ENCODE results near the gene BMP7. TPM values are rescaled to one million over a fixed set of nuclear protein-coding genes. Genes with fewer than 3 reads are reported as not detected.

Gene BMP7
- total and polyA plus RNA-seq, 2 of the 8 experiments (the other 6 are each of a cell fraction or from before 2014, with no cell fraction given): 9.2 to 14.7 TPM

GRCh38 chr20:57221916-57222630 is 44.4 kb downstream of the BMP7 start:
- Histone ChIP-seq H3K27me3 (replicated peaks in 1 of 4; ENCODE audit: control insufficient read depth in 3 of 4, extremely low read depth in 1 of 4, insufficient read depth in 3 of 4, low read length in 3 of 4) (no peaks in the 10 kb centered on the region; a peak in 1 of 7 replicates), H2BK20ac (ENCODE audit: low read length) (no peak overlapping the region), H3K14ac (ENCODE audit: insufficient read length) (no peak overlapping the region), H3K4ac (replicated peaks; ENCODE audit: insufficient read length, low read depth, low read length) (no peak overlapping the region), H4K91ac (replicated peaks; ENCODE audit: insufficient read length, low read length) (no peak overlapping the region), H2AFZ (ENCODE audit: low read length) (no peak overlapping the region), H4K20me1 (replicated peaks in 1 of 2; ENCODE audit: control insufficient read depth in 1 of 2, insufficient read depth in 2 of 2, low read length in 2 of 2) (no peaks in the 10 kb centered on the region), H3K23me2 (ENCODE audit: low read depth, low read length) (peaks cover 9% of the 10 kb centered on the region; the same call in 1 of the 2 replicates), H2BK5ac (ENCODE audit: low read depth, low read length) (no peak overlapping the region; the same call in 1 of the 2 replicates), H3K23ac (ENCODE audit: insufficient read length) (no peak overlapping the region), H2BK15ac (ENCODE audit: low read length) (no peak overlapping the region), H3K4me1 (replicated peaks in 1 of 4; ENCODE audit: control insufficient read depth in 3 of 4, insufficient read depth in 4 of 4, low read length in 3 of 4) (no peaks in the 10 kb centered on the region; a peak in 1 of 7 replicates), H3K79me1 (ENCODE audit: low read depth, low read length) (no peaks in the 10 kb centered on the region), H4K8ac (ENCODE audit: extremely low read depth, insufficient read depth, low read length) (no peak overlapping the region; the same call in 1 of the 2 replicates), H3K18ac (ENCODE audit: extremely low read depth, low read length) (no peak overlapping the region), H3K36me3 (ENCODE audit: control insufficient read depth in 2 of 4, insufficient read depth in 4 of 4, low read length in 3 of 4) (peaks cover 0 to 7% (median 0%) of the 10 kb centered on the region in 4 experiments; a peak in 4 of 8 replicates), H3K27ac (ENCODE audit: low read depth, low read length) (no peak overlapping the region), H2BK120ac (replicated peaks; ENCODE audit: low read depth, low read length) (no peak overlapping the region), H3K9ac (replicated peaks in 1 of 4; ENCODE audit: extremely low read depth in 1 of 4, low read depth in 3 of 4, low read length in 3 of 4) (no peak overlapping the region), H2BK12ac (ENCODE audit: low read depth, low read length) (no peak overlapping the region), H3K4me3 (ENCODE audit: extremely low read depth in 1 of 4, insufficient read depth in 2 of 4, low read depth in 3 of 4, low read length in 4 of 4) (no peak overlapping the region), H3K4me2 (ENCODE audit: insufficient read depth in 1 of 2, low read depth in 2 of 2, low read length in 2 of 2) (no peak overlapping the region), H2AK5ac (ENCODE audit: low read depth, low read length) (no peak overlapping the region), H3K56ac (replicated peaks; ENCODE audit: insufficient read length, low read depth, low read length) (no peak overlapping the region), H3K79me2 (ENCODE audit: control insufficient read depth in 1 of 2, insufficient read depth in 2 of 2, low read length in 2 of 2) (no peaks in the 10 kb centered on the region), H3K9me3 (ENCODE audit: insufficient read depth in 2 of 2, low read depth in 1 of 2, low read length in 1 of 2) (no peaks in the 10 kb centered on the region), H4K5ac (ENCODE audit: insufficient read length, low read depth, low read length) (no peak overlapping the region)
- ChIA-PET POLR2A (ENCODE audit: partially characterized antibody) (interaction anchor here (1.4 kb wide), 1 partner anchor 24 kb away, joined by 3 read pairs; no protein-coding TSS in a partner anchor), CTCF (ENCODE audit: partially characterized antibody) (interaction anchor here (1.0 to 6.1 kb wide), 9 partner anchors 10 to 132 kb away, joined by 3 to 26 read pairs (median 3); partner anchors contain the start of gene SPO11)
- FAIRE-seq: no peak
- TF ChIP-seq HDAC6 (IDR thresholded peaks at IDR 0.05; ENCODE audit: low read depth, low read length): no peak
- TF ChIP-seq RAD21 (IDR thresholded peaks at IDR 0.05 in 1 of 2, conservative IDR thresholded peaks at IDR 0.05 in 1 of 2; ENCODE audit: low read depth in 2 of 2, low read length in 2 of 2): peak; percentile 6 to 23; a peak in 1 of 4 replicates
- no peak for DNase-seq (ENCODE audit: low read depth in 1 of 2, low spot score in 2 of 2)
- 85% methylated on average over 19 of the region's 19 CpGs; no CpG with 5 or more reads in 1 of the 2 experiments for WGBS, 2 experiments (ENCODE audit: extremely low coverage in 1 of 2, insufficient coverage in 1 of 2, insufficient read length in 1 of 2, insufficient replicate concordance in 2 of 2, low coverage in 1 of 2, low lambda C conversion rate in 2 of 2, missing lambda C conversion rate in 1 of 2)

Data from H1 (cell line).